ENCODE results near the gene SSBP2. TPM values are rescaled to one million over a fixed set of nuclear protein-coding genes. Genes with fewer than 3 reads are reported as not detected.

The SSBP2 gene
- polyA plus RNA-seq, 2 donors = 18.8 to 25.3 TPM

- Histone ChIP-seq H3K27me3 (ENCODE audit: control insufficient read depth in 1 of 2, insufficient read depth in 2 of 2, low read length in 2 of 2) (no peaks in the 10 kb centered on the region), H3K4me1 (ENCODE audit: control insufficient read depth in 2 of 2, insufficient read depth in 2 of 2, low read length in 1 of 2) (no peaks in the 10 kb centered on the region), H3K4me3 (ENCODE audit: low read depth in 1 of 2, low read length in 2 of 2) (no peak overlapping the region), H3K27ac (ENCODE audit: low read depth in 2 of 2, low read length in 1 of 2) (no peak overlapping the region), H3K36me3 (ENCODE audit: control insufficient read depth in 2 of 2, insufficient read depth in 2 of 2, low read length in 1 of 2) (no peaks in the 10 kb centered on the region), H3K9me3 (ENCODE audit: control insufficient read depth in 2 of 2, insufficient read depth in 1 of 2, low read depth in 1 of 2, low read length in 1 of 2) (no peaks in the 10 kb centered on the region)
- 83 to 87% methylated on average over 1 of the region's 1 CpG for WGBS, 2 donors
These were observed 208.7 kb downstream of the SSBP2 start for GRCh38 chr5:81542242-81542641.

GRCh38 chr5:81537905-81538547 is 212.9 kb downstream of the SSBP2 start:
- no peaks in the 10 kb centered on the region for H3K27me3 ChIP-seq (ENCODE audit: control insufficient read depth in 1 of 2, insufficient read depth in 2 of 2, low read length in 2 of 2)
- no peaks in the 10 kb centered on the region for H3K4me1 ChIP-seq (ENCODE audit: control insufficient read depth in 2 of 2, insufficient read depth in 2 of 2, low read length in 1 of 2)
- 76 to 78% methylated on average over 4 of the region's 4 CpGs for WGBS, 2 donors
- no peak overlapping the region for H3K27ac ChIP-seq (ENCODE audit: low read depth in 2 of 2, low read length in 1 of 2)
- H3K36me3 ChIP-seq (ENCODE audit: control insufficient read depth in 2 of 2, insufficient read depth in 2 of 2, low read length in 1 of 2) = no peaks in the 10 kb centered on the region
- no peak overlapping the region for H3K4me3 ChIP-seq (ENCODE audit: low read depth in 1 of 2, low read length in 2 of 2)
- H3K9me3 ChIP-seq (ENCODE audit: control insufficient read depth in 2 of 2, insufficient read depth in 1 of 2, low read depth in 1 of 2, low read length in 1 of 2) = no peaks in the 10 kb centered on the region

DNA sequence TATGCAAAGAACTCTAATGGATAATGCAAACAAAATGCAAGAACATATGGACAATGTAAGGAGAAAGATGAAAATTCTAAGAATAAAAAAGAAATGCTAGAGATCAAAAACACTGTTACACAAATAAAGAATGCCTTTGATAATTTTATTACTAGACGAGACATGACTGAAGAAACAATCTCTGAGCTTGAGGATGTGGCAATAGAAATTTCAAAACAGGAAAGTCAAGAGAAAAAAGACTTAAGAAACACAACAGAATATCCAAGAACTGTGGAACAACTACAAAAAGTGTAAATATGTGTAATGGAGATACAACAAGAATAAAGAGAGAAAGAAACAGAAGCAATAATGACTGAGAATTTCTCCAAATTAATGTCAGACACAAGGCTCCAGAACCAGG is 216.5 kb downstream of the SSBP2 start:
- no peaks in the 10 kb centered on the region for H3K9me3 ChIP-seq (ENCODE audit: control insufficient read depth in 2 of 2, insufficient read depth in 1 of 2, low read depth in 1 of 2, low read length in 1 of 2)
- H3K27me3 ChIP-seq (ENCODE audit: control insufficient read depth in 1 of 2, insufficient read depth in 2 of 2, low read length in 2 of 2) = no peaks in the 10 kb centered on the region
- no peak overlapping the region for H3K27ac ChIP-seq (ENCODE audit: low read depth in 2 of 2, low read length in 1 of 2)
- H3K4me3 ChIP-seq (ENCODE audit: low read depth in 1 of 2, low read length in 2 of 2) = no peak overlapping the region
- H3K36me3 ChIP-seq (ENCODE audit: control insufficient read depth in 2 of 2, insufficient read depth in 2 of 2, low read length in 1 of 2) = no peaks in the 10 kb centered on the region
- WGBS, 2 donors = 64 to 78% methylated on average over 1 of the region's 1 CpG
- no peaks in the 10 kb centered on the region for H3K4me1 ChIP-seq (ENCODE audit: control insufficient read depth in 2 of 2, insufficient read depth in 2 of 2, low read length in 1 of 2)

GRCh38 chr5:81533629-81534405 is 217.1 kb downstream of the SSBP2 start:
- WGBS, 2 donors = 72 to 89% methylated on average over 2 of the region's 2 CpGs
- Histone ChIP-seq H3K27me3 (ENCODE audit: control insufficient read depth in 1 of 2, insufficient read depth in 2 of 2, low read length in 2 of 2) (no peaks in the 10 kb centered on the region), H3K27ac (ENCODE audit: low read depth in 2 of 2, low read length in 1 of 2) (no peak overlapping the region), H3K36me3 (ENCODE audit: control insufficient read depth in 2 of 2, insufficient read depth in 2 of 2, low read length in 1 of 2) (no peaks in the 10 kb centered on the region), H3K4me3 (ENCODE audit: low read depth in 1 of 2, low read length in 2 of 2) (no peak overlapping the region), H3K4me1 (ENCODE audit: control insufficient read depth in 2 of 2, insufficient read depth in 2 of 2, low read length in 1 of 2) (no peaks in the 10 kb centered on the region), H3K9me3 (ENCODE audit: control insufficient read depth in 2 of 2, insufficient read depth in 1 of 2, low read depth in 1 of 2, low read length in 1 of 2) (no peaks in the 10 kb centered on the region)

GRCh38 chr5:81530919-81531318 is 220.0 kb downstream of the SSBP2 start:
- Histone ChIP-seq H3K4me1 (ENCODE audit: control insufficient read depth in 2 of 2, insufficient read depth in 2 of 2, low read length in 1 of 2) (no peaks in the 10 kb centered on the region), H3K27ac (ENCODE audit: low read depth in 2 of 2, low read length in 1 of 2) (no peak overlapping the region), H3K27me3 (ENCODE audit: control insufficient read depth in 1 of 2, insufficient read depth in 2 of 2, low read length in 2 of 2) (no peaks in the 10 kb centered on the region), H3K4me3 (ENCODE audit: low read depth in 1 of 2, low read length in 2 of 2) (no peak overlapping the region), H3K9me3 (ENCODE audit: control insufficient read depth in 2 of 2, insufficient read depth in 1 of 2, low read depth in 1 of 2, low read length in 1 of 2) (no peaks in the 10 kb centered on the region), H3K36me3 (ENCODE audit: control insufficient read depth in 2 of 2, insufficient read depth in 2 of 2, low read length in 1 of 2) (no peaks in the 10 kb centered on the region)
- WGBS, 2 donors = 97 to 100% methylated on average over 1 of the region's 1 CpG

DNA sequence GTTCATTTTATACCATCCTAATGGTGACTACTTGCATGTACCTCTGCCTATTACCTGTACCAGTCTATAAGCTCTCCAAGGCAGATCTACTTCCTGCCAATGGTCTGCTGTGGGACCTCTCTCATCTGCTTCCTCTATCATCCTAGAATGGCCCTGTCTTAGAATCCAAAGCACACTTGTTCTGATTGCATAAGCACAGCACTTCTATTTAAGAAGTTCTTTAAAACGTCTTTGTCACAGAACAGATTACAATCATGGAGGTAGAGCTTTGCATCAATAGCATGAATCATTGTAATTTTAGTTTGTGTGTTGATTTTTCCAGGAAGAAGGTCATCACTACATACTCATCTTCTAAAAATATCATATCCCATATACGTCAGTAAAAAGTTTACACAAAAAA is 225.2 kb downstream of the SSBP2 start:
- no peaks in the 10 kb centered on the region for H3K36me3 ChIP-seq (ENCODE audit: control insufficient read depth in 2 of 2, insufficient read depth in 2 of 2, low read length in 1 of 2)
- no peaks in the 10 kb centered on the region for H3K27me3 ChIP-seq (ENCODE audit: control insufficient read depth in 1 of 2, insufficient read depth in 2 of 2, low read length in 2 of 2)
- WGBS, 2 donors = 60 to 71% methylated on average over 2 of the region's 2 CpGs
- no peaks in the 10 kb centered on the region for H3K4me1 ChIP-seq (ENCODE audit: control insufficient read depth in 2 of 2, insufficient read depth in 2 of 2, low read length in 1 of 2)
- H3K4me3 ChIP-seq (ENCODE audit: low read depth in 1 of 2, low read length in 2 of 2) = no peak overlapping the region
- no peak overlapping the region for H3K27ac ChIP-seq (ENCODE audit: low read depth in 2 of 2, low read length in 1 of 2)
- no peaks in the 10 kb centered on the region for H3K9me3 ChIP-seq (ENCODE audit: control insufficient read depth in 2 of 2, insufficient read depth in 1 of 2, low read depth in 1 of 2, low read length in 1 of 2)

- no peaks in the 10 kb centered on the region for H3K36me3 ChIP-seq (ENCODE audit: control insufficient read depth in 2 of 2, insufficient read depth in 2 of 2, low read length in 1 of 2)
- H3K4me1 ChIP-seq (ENCODE audit: control insufficient read depth in 2 of 2, insufficient read depth in 2 of 2, low read length in 1 of 2) = no peaks in the 10 kb centered on the region
- no peak overlapping the region for H3K27ac ChIP-seq (ENCODE audit: low read depth in 2 of 2, low read length in 1 of 2)
- H3K9me3 ChIP-seq (ENCODE audit: control insufficient read depth in 2 of 2, insufficient read depth in 1 of 2, low read depth in 1 of 2, low read length in 1 of 2) = no peaks in the 10 kb centered on the region
- H3K27me3 ChIP-seq (ENCODE audit: control insufficient read depth in 1 of 2, insufficient read depth in 2 of 2, low read length in 2 of 2) = no peaks in the 10 kb centered on the region
- H3K4me3 ChIP-seq (ENCODE audit: low read depth in 1 of 2, low read length in 2 of 2) = no peak overlapping the region
These were observed 226.9 kb downstream of the SSBP2 start for GRCh38 chr5:81524015-81524414.

- H3K4me1 ChIP-seq (ENCODE audit: control insufficient read depth in 2 of 2, insufficient read depth in 2 of 2, low read length in 1 of 2) = no peaks in the 10 kb centered on the region
- no peaks in the 10 kb centered on the region for H3K9me3 ChIP-seq (ENCODE audit: control insufficient read depth in 2 of 2, insufficient read depth in 1 of 2, low read depth in 1 of 2, low read length in 1 of 2)
- no peaks in the 10 kb centered on the region for H3K36me3 ChIP-seq (ENCODE audit: control insufficient read depth in 2 of 2, insufficient read depth in 2 of 2, low read length in 1 of 2)
- no peak overlapping the region for H3K27ac ChIP-seq (ENCODE audit: low read depth in 2 of 2, low read length in 1 of 2)
- H3K27me3 ChIP-seq (ENCODE audit: control insufficient read depth in 1 of 2, insufficient read depth in 2 of 2, low read length in 2 of 2) = no peaks in the 10 kb centered on the region
- 80 to 82% methylated on average over 1 of the region's 1 CpG for WGBS, 2 donors
- H3K4me3 ChIP-seq (ENCODE audit: low read depth in 1 of 2, low read length in 2 of 2) = no peak overlapping the region
These were observed 228.3 kb downstream of the SSBP2 start for GRCh38 chr5:81522571-81522970.

- no peak overlapping the region for H3K4me3 ChIP-seq (ENCODE audit: low read depth in 1 of 2, low read length in 2 of 2)
- H3K27ac ChIP-seq (ENCODE audit: low read depth in 2 of 2, low read length in 1 of 2) = no peak overlapping the region
- no peaks in the 10 kb centered on the region for H3K9me3 ChIP-seq (ENCODE audit: control insufficient read depth in 2 of 2, insufficient read depth in 1 of 2, low read depth in 1 of 2, low read length in 1 of 2)
- no peaks in the 10 kb centered on the region for H3K4me1 ChIP-seq (ENCODE audit: control insufficient read depth in 2 of 2, insufficient read depth in 2 of 2, low read length in 1 of 2)
- H3K36me3 ChIP-seq (ENCODE audit: control insufficient read depth in 2 of 2, insufficient read depth in 2 of 2, low read length in 1 of 2) = no peaks in the 10 kb centered on the region
- no peaks in the 10 kb centered on the region for H3K27me3 ChIP-seq (ENCODE audit: control insufficient read depth in 1 of 2, insufficient read depth in 2 of 2, low read length in 2 of 2)
These were observed 230.1 kb downstream of the SSBP2 start for GRCh38 chr5:81520769-81521168.
